ENCODE measurements around the gene AGPAT2. TPM values are rescaled to one million over a fixed set of nuclear protein-coding genes. Genes with fewer than 3 reads are reported as not detected.
A peak's percentile ranks its signal among the peaks of the same experiment; 100 is the strongest.

Gene AGPAT2
- polyA plus RNA-seq, 1 of the 3 experiments (the other 2 are of a cell fraction): 46.8 TPM

- TF ChIP-seq EP300 (IDR thresholded peaks at IDR 0.05; ENCODE audit: borderline replicate concordance in 1 of 2, low read depth in 1 of 2, low read length in 1 of 2): no peak
- no peak for TF ChIP-seq RFX5 (IDR thresholded peaks at IDR 0.05; ENCODE audit: low read length)
- TF ChIP-seq FOXM1 (IDR thresholded peaks at IDR 0.05; ENCODE audit: low read depth): no peak
- TF ChIP-seq ELF1 (IDR thresholded peaks at IDR 0.05): no peak
Observed at GRCh38 chr9:136626066-136626725, 61.1 kb downstream of the AGPAT2 start (continued).

DNA sequence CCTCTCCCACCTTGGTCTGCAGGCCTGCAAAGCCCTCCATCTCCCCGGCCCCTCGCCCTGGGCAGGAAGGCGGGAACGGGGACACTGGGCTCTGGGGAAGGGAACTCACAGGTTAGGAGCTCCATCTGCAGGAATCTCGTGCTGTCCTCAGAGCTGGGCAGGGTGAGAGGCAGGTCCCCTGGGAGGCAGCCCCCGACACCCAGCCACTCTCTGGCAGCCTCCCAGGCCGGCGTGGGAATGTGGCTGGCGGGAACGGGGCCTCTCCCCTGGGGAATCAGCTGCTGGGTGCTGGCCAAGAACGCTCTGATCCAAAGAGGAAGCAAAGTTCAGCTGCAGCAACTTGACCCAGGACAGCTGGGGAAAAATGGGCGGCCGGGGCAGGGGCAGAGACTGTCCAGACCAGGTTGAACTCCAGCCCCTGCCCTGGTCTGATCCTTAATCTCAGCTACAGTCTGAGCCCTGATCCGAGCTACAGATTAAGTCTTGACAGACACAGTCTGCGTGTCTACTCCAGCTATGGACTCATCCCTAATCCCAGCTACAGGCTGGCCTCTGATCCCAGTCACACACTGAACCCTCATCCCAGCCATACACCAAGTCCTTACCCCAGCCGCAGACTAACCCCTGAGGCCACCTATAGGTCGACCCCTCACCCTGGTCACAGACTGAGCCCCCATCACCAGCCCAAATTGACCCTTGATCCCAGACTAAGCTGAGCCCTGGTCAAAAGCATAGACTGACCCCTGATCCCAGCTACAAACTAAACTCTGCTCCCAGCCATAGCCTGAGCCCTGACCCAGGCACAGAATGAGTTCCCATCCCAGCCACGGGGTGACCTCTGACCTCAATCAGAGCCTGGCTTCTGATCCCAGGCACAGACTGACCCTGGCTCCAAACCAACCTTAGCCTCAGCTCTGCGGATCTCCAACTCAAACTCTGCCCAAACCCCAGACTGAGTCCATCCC, 61.9 kb downstream of the AGPAT2 start:
- Histone ChIP-seq H3K27me3 (ENCODE audit: insufficient read depth) (no peaks in the 10 kb centered on the region), H3K4me3 (ENCODE audit: low read depth in 2 of 2, low read length in 1 of 2) (no peak overlapping the region), H2AFZ (ENCODE audit: low read depth) (no peak overlapping the region), H3K9ac (no peak overlapping the region), H3K4me1 (ENCODE audit: control insufficient read depth in 1 of 2, insufficient read depth in 2 of 2, low read depth in 1 of 2, low read length in 1 of 2) (peaks cover 8 to 9% of the 10 kb centered on the region in 2 experiments; a peak in 1 of 4 replicates), H3K79me2 (ENCODE audit: insufficient read depth) (no peaks in the 10 kb centered on the region), H3K27ac (ENCODE audit: low read depth in 2 of 2, low read length in 1 of 2) (no peak overlapping the region), H3K9me2 (no peaks in the 10 kb centered on the region), H3K4me2 (no peak overlapping the region; the same call in 1 of the 2 replicates), H4K20me1 (ENCODE audit: insufficient read depth) (no peaks in the 10 kb centered on the region), H3K9me3 (no peaks in the 10 kb centered on the region), H3F3A (replicated peaks; ENCODE audit: insufficient read depth) (no peaks in the 10 kb centered on the region), H3K36me3 (replicated peaks in 1 of 2; ENCODE audit: control insufficient read depth in 1 of 2, insufficient read depth in 2 of 2, low read length in 1 of 2) (no peaks in the 10 kb centered on the region)
- peak; percentile 48 for TF ChIP-seq CTCF (IDR thresholded peaks at IDR 0.05)
- TF ChIP-seq SMC3 (IDR thresholded peaks at IDR 0.05; ENCODE audit: low read depth, low read length): peak; percentile 72
- TF ChIP-seq EZH2phosphoT487 (IDR thresholded peaks at IDR 0.05; ENCODE audit: borderline replicate concordance, low read depth): no peak
- no peak for TF ChIP-seq CHD2 (IDR thresholded peaks at IDR 0.05; ENCODE audit: low read length, partially characterized antibody)
- TF ChIP-seq, protein P1, sequence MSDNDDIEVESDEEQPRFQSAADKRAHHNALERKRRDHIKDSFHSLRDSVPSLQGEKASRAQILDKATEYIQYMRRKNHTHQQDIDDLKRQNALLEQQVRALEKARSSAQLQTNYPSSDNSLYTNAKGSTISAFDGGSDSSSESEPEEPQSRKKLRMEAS (IDR thresholded peaks at IDR 0.05; ENCODE audit: low read depth): no peak
- peak; percentile 24; the same call in 1 of the 2 replicates for TF ChIP-seq IRF3 (IDR thresholded peaks at IDR 0.05; ENCODE audit: low read depth, low read length)
- no peak for TF ChIP-seq TAF1 (IDR thresholded peaks at IDR 0.05; ENCODE audit: borderline replicate concordance, low read depth, low read length)
- peak; percentile 73 for TF ChIP-seq RAD21 (IDR thresholded peaks at IDR 0.05; ENCODE audit: low read length)
- DNase-seq: peak; percentile 82
- ChIA-PET POLR2A (interaction anchor here (0.9 to 1.6 kb wide), 3 partner anchors 38 to 142 kb away, joined by 3 to 8 read pairs (median 4); no protein-coding TSS in a partner anchor), CTCF (interaction anchor here (0.7 to 9.0 kb wide), 15 partner anchors 10 to 252 kb away, joined by 3 to 320 read pairs (median 3); partner anchors contain the start of gene CARD9)
- WGBS (ENCODE audit: low lambda C conversion rate): 21% methylated on average over 9 of the region's 19 CpGs
